IPS-20b (cell line): ENCODE data around the gene GRIK3.

Experiments used
- H3K27ac ChIP-seq: one replicate; pipeline ENCODE4 v1.5.1; 2013; ENCODE audit warnings: low read length
- H3K27me3 ChIP-seq: 2 replicates; pipeline ENCODE4 v1.6.1; 2013; ENCODE audit warnings: mild to moderate bottlenecking, low read length, inconsistent platforms; ENCODE audit not compliant: insufficient read depth
- H3K36me3 ChIP-seq: 2 replicates; pipeline ENCODE4 v1.6.1; 2013; ENCODE audit warnings: low read depth, mild to moderate bottlenecking, inconsistent platforms, low read length, moderate library complexity; ENCODE audit not compliant: insufficient read depth
- H3K4me1 ChIP-seq: 2 replicates; pipeline ENCODE4 v1.6.1; 2013; ENCODE audit warnings: mild to moderate bottlenecking, control low read depth, inconsistent platforms, low read length, moderate library complexity; ENCODE audit not compliant: insufficient read depth
- H3K4me3 ChIP-seq: 2 replicates; pipeline ENCODE4 v1.5.1; 2013; ENCODE audit warnings: mild to moderate bottlenecking, low read length, inconsistent platforms
- H3K9ac ChIP-seq: 2 replicates; pipeline ENCODE4 v1.6.1; 2013; ENCODE audit warnings: low read depth, mild to moderate bottlenecking, inconsistent platforms, low read length, moderate library complexity
- H3K9me3 ChIP-seq: 2 replicates; pipeline ENCODE4 v1.6.1; 2013; ENCODE audit warnings: mild to moderate bottlenecking, low read depth, low read length, inconsistent platforms; ENCODE audit not compliant: insufficient read depth

GRIK3 gene

GRCh38 chr1:36988741-36989193 lies 45.5 kb downstream of the GRIK3 start:
- Histone ChIP-seq H3K9ac (no peak overlapping the region), H3K9me3 (no peaks in the 10 kb centered on the region), H3K4me1 (no peaks in the 10 kb centered on the region), H3K27ac (no peak overlapping the region), H3K27me3 (no peaks in the 10 kb centered on the region), H3K36me3 (no peaks in the 10 kb centered on the region), H3K4me3 (no peak overlapping the region)

- Histone ChIP-seq H3K36me3 (no peaks in the 10 kb centered on the region), H3K4me1 (no peaks in the 10 kb centered on the region), H3K27me3 (no peaks in the 10 kb centered on the region), H3K27ac (no peak overlapping the region), H3K4me3 (no peak overlapping the region), H3K9me3 (no peaks in the 10 kb centered on the region), H3K9ac (no peak overlapping the region)
Measured at GRCh38 chr1:36988321-36988720, 46.0 kb downstream of the GRIK3 start.

GRCh38 chr1:36987276-36987675 lies 47.0 kb downstream of the GRIK3 start:
- no peak overlapping the region for H3K27ac ChIP-seq
- no peak overlapping the region for H3K4me3 ChIP-seq
- no peaks in the 10 kb centered on the region for H3K36me3 ChIP-seq
- H3K27me3 ChIP-seq = no peaks in the 10 kb centered on the region
- no peak overlapping the region for H3K9ac ChIP-seq
- no peaks in the 10 kb centered on the region for H3K4me1 ChIP-seq
- no peaks in the 10 kb centered on the region for H3K9me3 ChIP-seq

GRCh38 chr1:36986241-36986985 lies 47.9 kb downstream of the GRIK3 start:
- H3K36me3 ChIP-seq = no peaks in the 10 kb centered on the region
- no peaks in the 10 kb centered on the region for H3K27me3 ChIP-seq
- H3K9me3 ChIP-seq = no peaks in the 10 kb centered on the region
- H3K27ac ChIP-seq = no peak overlapping the region
- no peak overlapping the region for H3K4me3 ChIP-seq
- H3K4me1 ChIP-seq = no peaks in the 10 kb centered on the region
- no peak overlapping the region for H3K9ac ChIP-seq

- no peaks in the 10 kb centered on the region for H3K36me3 ChIP-seq
Measured at GRCh38 chr1:36984675-36985074, 49.6 kb downstream of the GRIK3 start.

GRCh38 chr1:36984026-36984425 lies 50.3 kb downstream of the GRIK3 start:
- Histone ChIP-seq H3K36me3 (no peaks in the 10 kb centered on the region), H3K9me3 (no peaks in the 10 kb centered on the region), H3K4me3 (no peak overlapping the region), H3K27ac (no peak overlapping the region), H3K27me3 (no peaks in the 10 kb centered on the region; the same call in 1 of the 2 replicates), H3K9ac (no peak overlapping the region), H3K4me1 (no peaks in the 10 kb centered on the region)

More at GRCh38 chr1:36984675-36985074, 49.6 kb downstream of the GRIK3 start:
- H3K4me3 ChIP-seq = no peak overlapping the region
- H3K9ac ChIP-seq = no peak overlapping the region
- no peaks in the 10 kb centered on the region for H3K4me1 ChIP-seq
- H3K27ac ChIP-seq = no peak overlapping the region
- H3K27me3 ChIP-seq = no peaks in the 10 kb centered on the region; the same call in 1 of the 2 replicates
- H3K9me3 ChIP-seq = no peaks in the 10 kb centered on the region

- no peak overlapping the region for H3K27ac ChIP-seq
- no peak overlapping the region for H3K4me3 ChIP-seq
- no peaks in the 10 kb centered on the region for H3K4me1 ChIP-seq
- peaks cover 6% of the 10 kb centered on the region; the same call in 1 of the 2 replicates for H3K9me3 ChIP-seq
- no peaks in the 10 kb centered on the region for H3K36me3 ChIP-seq
- H3K27me3 ChIP-seq = no peaks in the 10 kb centered on the region; the same call in 1 of the 2 replicates
- no peak overlapping the region for H3K9ac ChIP-seq
Measured at GRCh38 chr1:36982709-36983108, 51.6 kb downstream of the GRIK3 start.

- no peak overlapping the region for H3K9ac ChIP-seq
- H3K4me3 ChIP-seq = no peak overlapping the region
- H3K27ac ChIP-seq = no peak overlapping the region
- H3K4me1 ChIP-seq = no peaks in the 10 kb centered on the region
- H3K9me3 ChIP-seq = peaks cover 6% of the 10 kb centered on the region; the same call in 1 of the 2 replicates
- H3K27me3 ChIP-seq = no peaks in the 10 kb centered on the region; the same call in 1 of the 2 replicates
- no peaks in the 10 kb centered on the region for H3K36me3 ChIP-seq
Measured at GRCh38 chr1:36981771-36982622, 52.3 kb downstream of the GRIK3 start.

- peaks cover 6% of the 10 kb centered on the region; the same call in 1 of the 2 replicates for H3K9me3 ChIP-seq
- no peak overlapping the region for H3K27ac ChIP-seq
- H3K27me3 ChIP-seq = no peaks in the 10 kb centered on the region; the same call in 1 of the 2 replicates
- H3K9ac ChIP-seq = no peak overlapping the region
- no peaks in the 10 kb centered on the region for H3K36me3 ChIP-seq
- H3K4me1 ChIP-seq = no peaks in the 10 kb centered on the region
- H3K4me3 ChIP-seq = no peak overlapping the region
Measured at GRCh38 chr1:36981126-36981525, 53.2 kb downstream of the GRIK3 start.

- Histone ChIP-seq H3K9ac (no peak overlapping the region), H3K27ac (no peak overlapping the region), H3K4me3 (no peak overlapping the region), H3K4me1 (no peaks in the 10 kb centered on the region), H3K27me3 (no peaks in the 10 kb centered on the region; the same call in 1 of the 2 replicates), H3K9me3 (peaks cover 6% of the 10 kb centered on the region; the same call in 1 of the 2 replicates), H3K36me3 (no peaks in the 10 kb centered on the region)
Measured at GRCh38 chr1:36977731-36978406, 56.4 kb downstream of the GRIK3 start.

GRCh38 chr1:36975642-36976041 lies 58.7 kb downstream of the GRIK3 start:
- H3K36me3 ChIP-seq = no peaks in the 10 kb centered on the region
- no peak overlapping the region for H3K9ac ChIP-seq
- H3K27ac ChIP-seq = no peak overlapping the region
- H3K4me1 ChIP-seq = no peaks in the 10 kb centered on the region
- no peak overlapping the region for H3K4me3 ChIP-seq
- peaks cover 6% of the 10 kb centered on the region; the same call in 1 of the 2 replicates for H3K9me3 ChIP-seq
- H3K27me3 ChIP-seq = no peaks in the 10 kb centered on the region; the same call in 1 of the 2 replicates
